ENCODE results near the gene CHSY1.

DNA sequence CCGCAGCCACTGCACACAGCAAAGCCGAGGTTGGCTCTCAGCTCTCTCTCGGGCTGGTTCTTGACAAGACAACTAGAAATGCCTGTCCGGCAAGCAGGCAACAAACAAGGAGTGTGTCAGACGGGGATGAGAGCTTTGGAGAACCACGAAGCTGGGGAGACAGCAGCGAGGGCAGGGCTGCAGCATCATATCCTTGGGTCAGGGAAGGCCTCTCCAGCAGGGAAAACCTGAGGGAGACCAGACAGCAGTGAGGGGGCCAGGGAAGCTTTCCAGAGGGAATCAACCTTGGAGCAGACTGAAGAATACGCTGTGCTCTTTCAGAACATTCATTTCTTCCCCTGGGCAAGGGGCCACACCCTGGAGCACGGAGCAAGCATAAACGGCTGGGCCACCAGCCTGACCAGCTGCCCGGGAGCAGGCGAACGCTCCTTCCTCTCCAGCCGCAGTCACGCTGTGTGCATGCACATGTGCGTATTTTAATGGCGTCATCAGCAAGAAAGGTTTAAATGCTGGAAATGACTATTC lies 58.7 kb downstream of the CHSY1 start:
- TF ChIP-seq, protein P1, sequence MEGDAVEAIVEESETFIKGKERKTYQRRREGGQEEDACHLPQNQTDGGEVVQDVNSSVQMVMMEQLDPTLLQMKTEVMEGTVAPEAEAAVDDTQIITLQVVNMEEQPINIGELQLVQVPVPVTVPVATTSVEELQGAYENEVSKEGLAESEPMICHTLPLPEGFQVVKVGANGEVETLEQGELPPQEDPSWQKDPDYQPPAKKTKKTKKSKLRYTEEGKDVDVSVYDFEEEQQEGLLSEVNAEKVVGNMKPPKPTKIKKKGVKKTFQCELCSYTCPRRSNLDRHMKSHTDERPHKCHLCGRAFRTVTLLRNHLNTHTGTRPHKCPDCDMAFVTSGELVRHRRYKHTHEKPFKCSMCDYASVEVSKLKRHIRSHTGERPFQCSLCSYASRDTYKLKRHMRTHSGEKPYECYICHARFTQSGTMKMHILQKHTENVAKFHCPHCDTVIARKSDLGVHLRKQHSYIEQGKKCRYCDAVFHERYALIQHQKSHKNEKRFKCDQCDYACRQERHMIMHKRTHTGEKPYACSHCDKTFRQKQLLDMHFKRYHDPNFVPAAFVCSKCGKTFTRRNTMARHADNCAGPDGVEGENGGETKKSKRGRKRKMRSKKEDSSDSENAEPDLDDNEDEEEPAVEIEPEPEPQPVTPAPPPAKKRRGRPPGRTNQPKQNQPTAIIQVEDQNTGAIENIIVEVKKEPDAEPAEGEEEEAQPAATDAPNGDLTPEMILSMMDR (IDR thresholded peaks at IDR 0.05): no peak
- no peak for TF ChIP-seq POLR2A (IDR thresholded peaks at IDR 0.05)

Measured in testis (tissue), 2 donors.